A673 (cell line): Measurements from ENCODE around the gene TNFRSF17.

Source experiments
- CTCF ChIP-seq: fragments of 300-800, 200-600 bp; sonication (generic); conservative IDR thresholded peaks from 2 replicates; pipeline ENCODE4 v1.5.1; 2017; ENCODE audit warnings: low read depth, mild to moderate bottlenecking, antibody characterized with exemption, low read length, moderate library complexity, mixed read lengths
- EZH2 ChIP-seq: fragments of 200-600 bp; sonication (generic); IDR thresholded peaks from 2 replicates; pipeline ENCODE4 v1.6.1; 2017; ENCODE audit warnings: borderline replicate concordance, low read depth, mild to moderate bottlenecking, mixed read lengths, antibody characterized with exemption, low read length; ENCODE audit not compliant: poor library complexity, severe bottlenecking

- no peak for TF ChIP-seq CTCF
- TF ChIP-seq EZH2 = no peak
Measured at GRCh38 chr16:11967195-11967911, 2.3 kb downstream of the TNFRSF17 start.
